Stimulated activated naive CD8-positive, alpha-beta T cell treated with anti-CD3 and anti-CD28 coated beads, Interleukin-15, amount 100 ng/mL, for 72 hours (primary cell): ENCODE results near the gene MAPK8.

ENCODE experiments used
- ATAC-seq: fragments of 150-1000 bp; cut with Tn5 transposase; 2 replicates; pipeline ENCODE4 v1.10.0; 2021; ENCODE audit warnings: mild to moderate bottlenecking, moderate library complexity
- DNase-seq, 2 donors: peaks; one replicate each; pipeline ENCODE4 v3.0.0; 2021 to 2022
- H3K27ac Mint-ChIP-seq, 2 donors: one replicate each; pipeline ENCODE4 v1.8.0; 2022; ENCODE audit warnings: mild to moderate bottlenecking in 2 of 2, mixed read lengths in 2 of 2, moderate library complexity in 2 of 2
- H3K27me3 Mint-ChIP-seq: one replicate; pipeline ENCODE4 v1.8.0; 2022; ENCODE audit warnings: mixed read lengths
- H3K4me1 Mint-ChIP-seq: one replicate; pipeline ENCODE4 v1.8.0; 2022; ENCODE audit warnings: mild to moderate bottlenecking, mixed read lengths
- H3K4me3 Mint-ChIP-seq, 2 donors: one replicate each; pipeline ENCODE4 v1.8.0; 2022; ENCODE audit warnings: mild to moderate bottlenecking in 2 of 2, mixed read lengths in 2 of 2, moderate library complexity in 1 of 2
- H3K9me3 Mint-ChIP-seq, 2 donors: one replicate each; pipeline ENCODE4 v1.8.0; 2022; ENCODE audit warnings: mixed read lengths in 2 of 2

Gene MAPK8

DNA sequence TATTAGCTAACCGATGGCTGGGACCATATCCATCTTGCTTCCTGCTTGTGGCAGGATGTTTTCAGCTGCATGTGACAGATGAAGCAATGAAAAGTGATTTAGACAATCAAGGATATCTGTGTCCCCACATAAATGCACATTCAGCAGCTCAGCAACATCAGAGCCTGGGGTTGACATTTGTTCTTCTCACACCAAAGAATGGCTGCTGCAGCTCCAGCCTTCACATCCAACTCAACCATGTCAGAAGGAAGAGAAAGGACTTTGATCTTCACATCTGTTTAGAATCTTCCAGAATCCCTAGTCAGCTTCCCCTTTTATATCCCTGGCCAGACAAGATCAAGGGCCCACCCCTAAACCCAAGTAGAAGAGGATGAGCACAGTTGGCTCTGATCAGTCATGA is 20.1 kb upstream of the MAPK8 start:
- H3K9me3 Mint-ChIP-seq: peaks cover 8 to 21% of the 10 kb centered on the region in 2 donors
- DNase-seq: no peak
- no peak for ATAC-seq
- H3K27me3 Mint-ChIP-seq: peaks cover 34% of the 10 kb centered on the region
- no peak overlapping the region for H3K4me3 Mint-ChIP-seq
- H3K4me1 Mint-ChIP-seq: peaks cover 12% of the 10 kb centered on the region
- no peak overlapping the region for H3K27ac Mint-ChIP-seq

DNA sequence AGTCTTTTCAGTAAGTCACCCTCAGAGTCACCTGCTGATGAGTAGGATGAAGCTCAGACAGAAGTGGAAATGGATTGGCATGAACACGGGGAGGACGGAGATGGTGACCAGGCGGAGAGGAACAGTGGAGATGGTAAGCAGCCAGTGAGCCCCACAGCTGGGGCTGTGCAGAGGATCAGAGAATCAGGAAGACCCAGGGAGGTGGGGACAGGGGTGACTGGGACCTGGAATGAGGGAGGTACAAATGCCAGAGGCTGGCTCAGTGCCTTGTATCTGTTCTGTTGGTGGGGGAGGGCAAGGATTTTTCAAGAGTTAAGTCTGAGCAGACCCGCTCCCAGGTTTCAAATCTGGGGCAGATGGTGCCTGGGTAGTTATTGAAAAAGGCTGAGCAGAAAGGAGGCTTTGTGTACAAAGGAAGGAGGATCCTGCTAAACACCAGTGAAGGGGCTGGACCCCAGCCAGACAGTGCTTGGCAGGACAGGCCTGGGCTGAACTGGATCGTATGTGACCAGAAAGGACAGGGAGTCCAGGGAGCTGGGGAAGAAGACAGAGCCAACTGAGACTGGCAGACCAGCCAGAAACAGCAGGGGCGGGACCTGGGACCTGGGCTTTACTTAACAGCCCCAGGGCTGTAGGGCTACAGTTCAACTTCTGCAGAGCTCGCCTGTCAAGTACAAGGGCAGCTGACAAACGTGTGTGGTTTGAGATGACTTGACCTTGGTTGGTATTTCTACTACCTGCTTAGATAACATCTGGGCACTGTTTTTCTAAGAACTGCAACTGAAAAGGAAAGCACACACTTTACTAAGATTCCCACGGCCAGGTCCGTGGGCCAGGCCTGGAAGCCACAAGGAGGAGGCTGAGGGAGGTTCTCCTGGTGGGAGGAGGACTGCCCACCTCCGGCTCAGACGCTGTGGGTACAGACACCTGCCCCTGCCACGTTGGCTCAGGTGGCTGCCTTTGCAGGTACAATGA is 18.8 kb upstream of the MAPK8 start:
- Mint-ChIP-seq H3K4me1 (peaks cover 12% of the 10 kb centered on the region), H3K4me3 (no peak overlapping the region), H3K27me3 (peaks cover 32% of the 10 kb centered on the region), H3K9me3 (peaks cover 7 to 17% of the 10 kb centered on the region in 2 donors), H3K27ac (peak overlapping the region in 1 of 2 donors; percentile 76)
- ATAC-seq (peak; percentile 42), DNase-seq (no peak)

DNA sequence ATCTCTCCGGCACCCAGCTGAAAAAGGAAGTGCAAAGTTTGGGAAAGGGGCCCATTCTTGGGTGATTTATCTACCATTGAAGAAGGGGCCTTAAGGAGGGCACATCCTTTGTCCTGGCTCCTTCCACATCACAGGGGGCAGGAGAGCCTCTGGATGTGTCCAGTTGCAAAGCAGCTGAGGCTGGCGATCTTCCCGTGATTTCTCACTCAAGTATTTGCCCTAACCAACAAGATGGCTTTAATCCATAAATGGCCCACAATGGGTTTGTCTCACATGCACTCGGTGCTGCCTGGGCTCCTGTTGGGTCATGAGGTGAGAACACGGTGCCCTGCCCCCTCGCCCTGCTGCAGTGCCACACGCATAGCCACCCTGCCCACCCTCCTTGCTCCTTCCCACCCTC is 17.8 kb upstream of the MAPK8 start:
- ATAC-seq (no peak), DNase-seq (no peak)
- Mint-ChIP-seq H3K27ac (no peak overlapping the region), H3K4me3 (no peak overlapping the region), H3K27me3 (peaks cover 28% of the 10 kb centered on the region), H3K9me3 (peaks cover 5 to 13% of the 10 kb centered on the region in 2 donors), H3K4me1 (peaks cover 12% of the 10 kb centered on the region)

DNA sequence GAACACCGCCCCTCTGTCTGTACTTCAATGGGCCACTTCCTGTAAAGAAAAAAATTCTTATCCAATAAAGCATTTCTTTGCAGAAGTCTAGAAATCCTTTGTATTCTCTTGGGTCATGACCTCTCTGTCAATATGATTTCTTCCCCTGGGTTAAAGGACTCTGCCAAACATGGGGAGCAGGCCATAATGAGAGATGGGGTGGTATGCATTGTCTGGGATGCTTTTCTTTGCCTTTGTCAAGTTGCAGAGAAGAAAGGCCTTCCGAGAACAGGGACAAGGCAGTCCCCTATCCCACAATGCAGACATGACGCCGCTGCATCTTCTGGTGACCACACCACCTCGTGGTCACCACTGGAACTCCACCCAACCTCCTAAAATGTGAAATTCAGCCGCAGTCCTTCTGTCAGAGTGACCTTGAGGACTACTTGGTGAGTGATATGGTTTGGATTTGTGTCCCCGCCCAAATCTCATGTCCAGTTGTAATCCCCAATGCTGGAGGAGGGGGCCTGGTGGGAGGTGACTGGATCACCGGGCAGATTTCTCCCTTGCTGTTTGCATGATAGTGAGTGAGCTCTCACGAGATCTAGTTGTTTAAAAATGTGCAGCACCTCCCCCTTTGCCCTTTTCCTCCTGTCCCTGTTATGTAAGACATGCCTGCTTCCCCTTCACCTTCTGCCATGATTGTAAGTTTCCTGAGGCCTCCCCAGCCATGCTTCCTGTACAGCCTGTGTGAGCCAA is 16.8 kb upstream of the MAPK8 start:
- H3K4me1 Mint-ChIP-seq: peaks cover 12% of the 10 kb centered on the region
- no peak overlapping the region for H3K4me3 Mint-ChIP-seq
- ATAC-seq (peak; percentile 56), DNase-seq (peak; percentile 25 to 38)
- no peak overlapping the region for H3K27ac Mint-ChIP-seq
- peaks cover 19% of the 10 kb centered on the region for H3K27me3 Mint-ChIP-seq
- peaks cover 0 to 4% of the 10 kb centered on the region in 2 donors for H3K9me3 Mint-ChIP-seq

DNA sequence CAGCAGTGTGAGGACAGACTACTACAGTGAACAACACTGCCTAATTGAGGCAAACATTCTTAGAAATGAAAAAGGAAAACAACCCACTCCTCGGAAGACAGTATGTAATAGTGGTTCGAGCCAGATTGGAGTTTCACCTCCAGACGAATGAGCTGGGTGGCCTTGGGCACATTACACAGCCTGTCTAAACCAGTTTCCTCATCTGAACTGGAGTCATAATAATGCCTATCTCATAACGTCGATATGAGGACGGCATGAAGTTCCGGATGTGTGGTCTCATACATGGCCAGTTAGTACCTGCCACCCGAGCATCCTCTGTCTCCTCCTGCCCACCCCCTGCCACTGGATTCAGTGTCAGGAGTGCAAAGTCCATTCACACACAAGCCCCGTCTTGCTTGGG is 16.2 kb upstream of the MAPK8 start:
- no peaks in the 10 kb centered on the region for H3K9me3 Mint-ChIP-seq
- DNase-seq (no peak), ATAC-seq (no peak)
- H3K4me1 Mint-ChIP-seq: peaks cover 12% of the 10 kb centered on the region
- H3K27me3 Mint-ChIP-seq: peaks cover 13% of the 10 kb centered on the region
- H3K27ac Mint-ChIP-seq: no peak overlapping the region
- H3K4me3 Mint-ChIP-seq: no peak overlapping the region

DNA sequence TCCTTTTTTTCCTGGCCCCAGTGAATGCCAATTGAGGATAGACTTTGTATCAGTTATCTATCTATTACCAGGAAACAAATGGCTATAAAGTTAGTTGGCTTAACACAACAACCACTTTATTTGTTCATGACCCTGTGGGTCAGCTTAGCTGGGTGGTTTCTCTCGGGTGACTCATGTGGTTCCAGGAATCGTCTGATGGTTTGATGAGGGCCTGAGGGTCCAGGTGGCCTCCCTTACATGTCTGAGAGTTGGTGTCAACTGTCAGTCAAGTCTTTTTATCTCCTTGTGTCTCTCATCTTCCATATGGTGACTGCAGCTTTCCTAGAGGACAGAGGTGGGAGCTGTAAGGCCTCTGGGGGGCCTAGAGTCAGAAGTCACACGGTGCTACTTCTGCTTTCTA is 15.3 kb upstream of the MAPK8 start:
- Mint-ChIP-seq H3K9me3 (no peaks in the 10 kb centered on the region), H3K4me3 (no peak overlapping the region), H3K27me3 (peaks cover 4% of the 10 kb centered on the region), H3K4me1 (peaks cover 12% of the 10 kb centered on the region), H3K27ac (no peak overlapping the region)
- no peak for DNase-seq
- no peak for ATAC-seq

DNA sequence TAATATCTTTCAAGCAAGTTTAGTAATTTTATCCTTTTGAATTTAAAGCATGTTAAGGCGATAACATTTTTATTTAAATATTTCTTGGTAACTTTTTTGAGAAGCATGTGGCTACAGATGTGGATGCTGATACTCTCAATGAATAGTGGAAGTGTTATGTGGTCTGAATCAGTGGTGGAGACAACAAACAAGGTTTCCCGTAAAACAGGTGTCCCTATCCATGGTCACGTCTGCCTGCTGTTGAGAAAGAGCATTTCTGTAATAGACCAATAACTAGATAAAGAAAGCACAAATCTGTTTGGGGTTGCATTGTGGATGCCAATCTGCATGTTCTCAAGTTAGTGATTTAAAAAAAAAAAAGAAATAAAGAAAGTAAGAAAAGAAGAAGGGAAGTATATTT is 13.9 kb upstream of the MAPK8 start:
- no peaks in the 10 kb centered on the region for H3K27me3 Mint-ChIP-seq
- H3K4me1 Mint-ChIP-seq: peaks cover 12% of the 10 kb centered on the region
- DNase-seq (no peak), ATAC-seq (no peak)
- no peak overlapping the region for H3K27ac Mint-ChIP-seq
- H3K9me3 Mint-ChIP-seq: no peaks in the 10 kb centered on the region
- H3K4me3 Mint-ChIP-seq: no peak overlapping the region

DNA sequence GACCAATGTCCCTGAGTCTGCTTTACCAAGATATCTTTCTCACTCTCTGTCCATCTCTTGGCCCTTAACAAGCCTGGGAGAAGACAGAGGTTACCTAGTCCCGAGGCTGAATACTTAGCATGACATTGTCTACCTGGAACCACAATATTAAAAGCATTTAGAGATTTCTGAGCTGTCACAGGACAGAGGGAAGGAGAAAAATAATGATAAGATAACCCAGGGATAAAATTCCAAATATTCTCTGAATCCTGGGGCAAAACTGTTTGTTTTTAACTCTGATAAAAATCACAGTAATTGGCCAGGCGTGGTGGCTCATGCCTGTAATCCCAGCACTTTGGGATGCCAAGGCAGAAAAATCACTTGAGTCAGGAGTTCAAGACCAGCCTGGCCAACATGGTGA is 12.0 kb upstream of the MAPK8 start:
- ATAC-seq (no peak), DNase-seq (no peak)
- H3K27me3 Mint-ChIP-seq: no peaks in the 10 kb centered on the region

DNA sequence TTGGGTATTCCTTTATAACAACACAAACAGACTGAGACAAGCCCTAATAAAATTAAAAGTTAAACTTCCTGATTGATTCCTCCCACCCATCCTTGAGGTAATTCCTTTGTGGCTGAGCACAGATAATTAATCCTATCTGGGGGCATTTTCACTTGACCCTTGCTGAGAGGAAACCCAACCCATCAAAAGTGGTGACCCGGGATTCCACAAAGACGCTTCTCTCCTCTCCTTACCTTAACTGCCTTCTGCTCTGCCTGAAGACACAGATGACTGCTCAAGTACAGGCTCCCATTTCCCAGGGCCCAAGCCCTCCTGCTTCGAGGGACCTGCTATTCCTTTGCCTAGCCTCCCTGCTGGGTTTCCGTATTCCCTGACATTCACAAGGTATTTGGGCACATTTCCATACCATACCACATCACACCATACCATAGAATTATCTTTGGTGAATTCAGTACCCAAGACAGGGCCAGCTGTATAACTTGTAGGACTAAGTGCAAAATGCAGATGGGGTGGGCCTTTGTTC is 9.8 kb upstream of the MAPK8 start:
- Mint-ChIP-seq H3K9me3 (no peaks in the 10 kb centered on the region), H3K27me3 (no peaks in the 10 kb centered on the region), H3K27ac (no peak overlapping the region), H3K4me1 (no peaks in the 10 kb centered on the region), H3K4me3 (no peak overlapping the region)
- no peak for DNase-seq
- no peak for ATAC-seq

More for the DNA sequence above, 12.0 kb upstream of the MAPK8 start:
- H3K27ac Mint-ChIP-seq: no peak overlapping the region
- H3K4me1 Mint-ChIP-seq: peaks cover 6% of the 10 kb centered on the region
- H3K9me3 Mint-ChIP-seq: no peaks in the 10 kb centered on the region
- no peak overlapping the region for H3K4me3 Mint-ChIP-seq

DNA sequence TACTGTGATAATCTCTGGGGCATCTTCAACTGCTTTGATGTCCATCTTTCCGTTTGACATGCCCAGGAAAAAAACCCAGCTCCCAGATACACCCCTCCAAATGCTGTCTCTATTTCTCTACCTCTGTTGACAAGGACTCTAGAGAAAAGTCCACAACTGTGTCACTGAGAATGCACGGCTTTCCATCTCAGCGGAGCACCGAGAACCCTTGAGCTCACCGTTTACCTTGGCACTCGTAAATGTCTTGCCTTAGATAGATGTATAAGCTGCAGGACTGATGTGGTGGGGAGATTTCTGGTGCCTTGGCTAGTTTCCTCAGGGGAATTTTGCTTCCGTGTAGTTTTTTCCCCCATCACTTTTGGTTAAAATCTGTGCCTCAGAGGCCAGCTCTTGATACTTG is 7.4 kb upstream of the MAPK8 start:
- DNase-seq (no peak), ATAC-seq (no peak)
- Mint-ChIP-seq H3K27ac (no peak overlapping the region), H3K27me3 (no peaks in the 10 kb centered on the region), H3K4me3 (no peak overlapping the region), H3K4me1 (no peaks in the 10 kb centered on the region), H3K9me3 (no peaks in the 10 kb centered on the region)

DNA sequence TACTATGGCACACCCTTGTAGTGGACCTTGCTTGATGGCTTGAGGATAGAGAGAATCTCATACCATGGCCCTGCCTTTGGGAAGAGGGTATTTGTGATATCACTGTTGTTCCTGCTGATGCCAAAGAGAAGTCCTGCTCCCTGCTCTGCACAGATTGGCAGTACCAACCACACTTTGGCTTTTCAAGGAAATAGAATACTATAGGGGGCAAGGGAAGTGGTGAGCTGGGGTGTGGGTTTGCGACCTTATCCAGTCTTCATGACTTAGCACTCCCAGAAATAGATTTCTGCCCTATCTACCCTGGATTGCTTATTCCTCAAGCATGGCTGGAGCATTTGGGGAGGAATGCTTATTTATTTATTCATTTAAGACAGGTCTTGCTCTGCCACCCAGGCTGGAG is 6.8 kb upstream of the MAPK8 start:
- Mint-ChIP-seq H3K4me3 (no peak overlapping the region), H3K27me3 (no peaks in the 10 kb centered on the region), H3K4me1 (no peaks in the 10 kb centered on the region), H3K27ac (no peak overlapping the region), H3K9me3 (no peaks in the 10 kb centered on the region)
- no peak for ATAC-seq
- DNase-seq: no peak

DNA sequence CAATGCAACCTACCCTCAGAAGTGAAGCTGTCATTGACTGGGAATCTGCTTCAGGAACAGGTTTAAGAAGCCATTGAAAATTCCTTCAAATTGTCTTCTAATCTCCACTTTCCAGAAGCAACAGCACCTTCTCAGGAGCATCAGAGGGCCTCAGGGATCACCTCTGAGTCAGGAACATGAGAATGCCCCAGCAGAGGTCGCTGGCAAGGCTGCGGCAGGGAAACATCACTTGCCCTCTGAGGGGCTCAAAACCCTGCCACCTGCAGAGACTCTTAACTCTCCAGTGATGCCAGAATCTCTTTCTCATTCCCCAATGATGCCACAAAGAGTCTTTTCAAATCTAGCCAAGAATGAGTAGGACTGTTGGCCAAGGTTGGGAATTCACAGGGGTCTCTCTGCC is 5.9 kb upstream of the MAPK8 start:
- no peaks in the 10 kb centered on the region for H3K27me3 Mint-ChIP-seq
- no peak overlapping the region for H3K4me3 Mint-ChIP-seq
- no peak overlapping the region for H3K27ac Mint-ChIP-seq
- DNase-seq (no peak), ATAC-seq (no peak)
- H3K4me1 Mint-ChIP-seq: no peaks in the 10 kb centered on the region
- H3K9me3 Mint-ChIP-seq: no peaks in the 10 kb centered on the region

DNA sequence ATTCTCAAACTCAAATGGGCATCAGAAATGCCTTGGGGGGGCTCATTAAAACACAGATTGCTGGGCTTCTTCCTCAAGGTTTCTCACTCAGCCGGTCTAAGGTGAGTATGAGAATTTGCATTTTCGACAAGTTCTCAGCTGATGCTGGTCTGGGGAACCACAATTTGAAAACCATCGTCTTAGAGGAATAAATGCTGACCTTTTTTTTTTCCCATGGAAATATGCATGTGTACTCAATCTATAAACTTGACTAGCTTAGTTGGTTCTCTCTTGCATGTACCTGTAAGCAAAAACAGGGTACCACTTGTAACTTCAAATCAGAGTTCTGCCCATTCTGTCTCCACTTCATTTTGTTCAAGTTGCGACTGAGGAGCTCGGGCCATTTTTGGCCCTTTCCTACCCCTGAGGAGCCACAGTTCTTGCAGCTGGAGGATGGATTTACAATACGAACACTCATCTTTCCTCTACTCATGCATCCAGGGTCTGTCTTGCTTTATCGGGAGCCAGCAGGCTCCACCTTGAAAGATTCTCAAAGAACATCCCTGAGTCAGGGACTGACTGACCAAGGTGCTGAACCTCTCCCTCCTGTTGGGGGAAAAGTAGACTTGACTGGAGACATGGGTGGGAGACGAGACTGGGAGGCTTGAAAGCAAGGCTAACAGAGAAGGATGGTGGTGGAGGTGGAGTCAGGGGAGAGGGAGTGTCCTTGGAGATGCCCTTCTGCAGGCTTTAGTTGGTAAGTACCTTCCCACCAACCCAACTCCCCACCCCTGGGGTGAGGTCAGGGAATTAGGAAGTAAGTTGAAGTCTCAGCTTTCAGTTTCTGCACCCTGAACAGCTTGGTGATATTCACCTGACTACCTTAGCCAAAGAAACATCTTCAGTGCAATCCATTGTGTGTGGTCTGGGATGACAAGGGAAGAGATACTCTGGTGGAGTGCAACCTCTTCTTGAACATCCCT is 3.7 kb upstream of the MAPK8 start:
- ATAC-seq (no peak), DNase-seq (no peak)
- Mint-ChIP-seq H3K4me1 (peaks cover 11% of the 10 kb centered on the region), H3K4me3 (no peak overlapping the region), H3K9me3 (no peaks in the 10 kb centered on the region), H3K27me3 (no peaks in the 10 kb centered on the region), H3K27ac (no peak overlapping the region)

DNA sequence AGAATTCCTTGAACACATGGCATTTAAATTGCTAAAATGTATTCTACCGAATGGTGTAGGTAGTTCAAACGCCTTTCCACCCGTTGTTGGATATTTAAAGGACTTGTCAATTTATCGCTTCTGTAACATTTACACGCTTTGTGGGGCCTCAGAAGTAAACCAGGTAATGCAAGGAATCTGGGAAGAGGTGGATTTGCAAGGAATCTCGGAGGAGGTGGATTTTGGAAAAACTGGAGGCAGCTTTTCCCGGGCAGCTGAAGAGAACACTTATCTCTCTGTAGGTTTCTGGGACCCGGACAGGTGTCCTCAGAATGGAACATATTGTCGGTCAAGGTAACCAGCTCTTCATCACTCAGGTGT is 592 bp upstream of the MAPK8 start:
- DNase-seq (no peak), ATAC-seq (no peak)
- peak overlapping the region; percentile 69 to 73 for H3K4me3 Mint-ChIP-seq
- H3K27ac Mint-ChIP-seq: no peak overlapping the region
- H3K27me3 Mint-ChIP-seq: no peaks in the 10 kb centered on the region
- H3K9me3 Mint-ChIP-seq: no peaks in the 10 kb centered on the region
- peaks cover 35% of the 10 kb centered on the region for H3K4me1 Mint-ChIP-seq
